GM23338 (cell line): Measurements from ENCODE around the gene CD7. TPM values are rescaled to one million over a fixed set of nuclear protein-coding genes. Genes with fewer than 3 reads are reported as not detected.

ENCODE experiments used
- ATAC-seq: fragments of 200-7000 bp; cut with Tn5 transposase; 3 replicates; pipeline ENCODE4 v1.9.1; 2020
- DNase-seq: peaks from one replicate; pipeline ENCODE4 v3.0.0-alpha.2; 2015; ENCODE audit warnings: low spot score
- H2AFZ ChIP-seq: fragments of 200-600 bp; sonication (generic); 2 replicates; pipeline ENCODE4 v1.8.0; 2016; ENCODE audit warnings: antibody characterized with exemption, mild to moderate bottlenecking, moderate library complexity
- H3F3A ChIP-seq: fragments of 200-600 bp; sonication (generic); replicated peaks from 2 replicates; pipeline ENCODE4 v1.8.0; 2017; ENCODE audit warnings: antibody characterized with exemption, mixed run types, low read depth
- H3K27ac ChIP-seq: fragments of 200-600 bp; sonication (generic); 2 replicates; pipeline ENCODE4 v1.6.1; 2016; ENCODE audit warnings: low read depth
- H3K27me3 ChIP-seq: fragments of 200-600 bp; sonication (generic); 2 replicates; pipeline ENCODE4 v1.8.0; 2016; ENCODE audit warnings: mild to moderate bottlenecking, mixed run types, moderate library complexity; ENCODE audit not compliant: insufficient read depth
- H3K36me3 ChIP-seq: fragments of 200-600 bp; sonication (generic); 2 replicates; pipeline ENCODE4 v1.8.0; 2016; ENCODE audit warnings: mild to moderate bottlenecking; ENCODE audit not compliant: insufficient read depth
- H3K4me1 ChIP-seq: fragments of 200-600 bp; sonication (generic); 2 replicates; pipeline ENCODE4 v1.8.0; 2016; ENCODE audit warnings: mild to moderate bottlenecking, moderate library complexity; ENCODE audit not compliant: insufficient read depth
- H3K4me2 ChIP-seq: fragments of 200-600 bp; sonication (generic); 2 replicates; pipeline ENCODE4 v1.7.1; 2017; ENCODE audit warnings: mixed run types
- H3K4me3 ChIP-seq: fragments of 200-600 bp; sonication (generic); 2 replicates; pipeline ENCODE4 v1.6.1; 2016; ENCODE audit warnings: mixed run types
- H3K79me2 ChIP-seq: fragments of 200-600 bp; sonication (generic); replicated peaks from 2 replicates; pipeline ENCODE4 v1.8.0; 2017; ENCODE audit warnings: mild to moderate bottlenecking; ENCODE audit not compliant: insufficient read depth
- H3K9me2 ChIP-seq: fragments of 200-600 bp; sonication (generic); 2 replicates; pipeline ENCODE4 v1.8.0; 2017; ENCODE audit not compliant: insufficient read depth
- H4K20me1 ChIP-seq: fragments of 200-600 bp; sonication (generic); replicated peaks from 2 replicates; pipeline ENCODE4 v1.8.0; 2017; ENCODE audit warnings: mild to moderate bottlenecking; ENCODE audit not compliant: insufficient read depth
- H3K27ac Mint-ChIP-seq: 2 replicates; pipeline ENCODE4 v1.8.0; 2020; ENCODE audit warnings: inconsistent platforms, mild to moderate bottlenecking, moderate library complexity, mixed read lengths
- H3K27me3 Mint-ChIP-seq: 3 replicates; pipeline ENCODE4 v1.8.0; 2022; ENCODE audit warnings: low read depth, mild to moderate bottlenecking, moderate library complexity, mixed read lengths, inconsistent platforms; ENCODE audit not compliant: insufficient read depth, poor library complexity
- H3K36me3 Mint-ChIP-seq: 3 replicates; pipeline ENCODE4 v1.8.0; 2021; ENCODE audit warnings: low read depth, mild to moderate bottlenecking, inconsistent platforms, moderate library complexity, mixed read lengths
- H3K4me1 Mint-ChIP-seq: 3 replicates; pipeline ENCODE4 v1.8.0; 2020; ENCODE audit warnings: mild to moderate bottlenecking, inconsistent platforms, mixed read lengths
- H3K4me3 Mint-ChIP-seq: 3 replicates; pipeline ENCODE4 v1.8.0; 2021; ENCODE audit warnings: moderate library complexity, mild to moderate bottlenecking, inconsistent platforms, mixed read lengths
- H3K9me3 Mint-ChIP-seq: 3 replicates; pipeline ENCODE4 v1.8.0; 2020; ENCODE audit warnings: moderate library complexity, mild to moderate bottlenecking, inconsistent platforms, mixed read lengths
- CREB1 ChIP-seq: fragments of 250-450 bp; sonication (Bioruptor Pico); IDR thresholded peaks from 2 replicates; pipeline ENCODE4 v1.5.0; 2020; ENCODE audit warnings: low read depth, mild to moderate bottlenecking, moderate library complexity
- ETS1 ChIP-seq: IDR thresholded peaks from 2 replicates; pipeline ENCODE4 v1.6.1; 2016; ENCODE audit warnings: antibody characterized with exemption
- EZH2 ChIP-seq: fragments of 200-600 bp; sonication (generic); IDR thresholded peaks from one replicate; pipeline ENCODE4 v1.8.0; 2017; ENCODE audit warnings: antibody characterized with exemption, mild to moderate bottlenecking, low read depth; ENCODE audit not compliant: unreplicated experiment
- EZH2phosphoT487 ChIP-seq: fragments of 200-600 bp; sonication (generic); IDR thresholded peaks from one replicate; pipeline ENCODE4 v1.8.1; 2018; ENCODE audit warnings: antibody characterized with exemption; ENCODE audit not compliant: unreplicated experiment
- JUNB ChIP-seq: IDR thresholded peaks from one replicate; pipeline ENCODE4 v1.6.1; 2016; ENCODE audit warnings: antibody characterized with exemption; ENCODE audit not compliant: unreplicated experiment
- POLR2AphosphoS5 ChIP-seq: IDR thresholded peaks from 2 replicates; pipeline ENCODE4 v1.6.1; 2016; ENCODE audit warnings: antibody characterized with exemption, low read depth
- REST ChIP-seq: IDR thresholded peaks from one replicate; pipeline ENCODE4 v1.6.1; 2018; ENCODE audit warnings: antibody characterized with exemption; ENCODE audit not compliant: unreplicated experiment
- STAT1 ChIP-seq: IDR thresholded peaks from one replicate; pipeline ENCODE4 v1.6.1; 2016; ENCODE audit warnings: antibody characterized with exemption; ENCODE audit not compliant: unreplicated experiment
- ZNF114 ChIP-seq: fragments of 250-450 bp; sonication (Bioruptor Pico); IDR thresholded peaks from 2 replicates; pipeline ENCODE4 v1.5.0; 2020; ENCODE audit warnings: mild to moderate bottlenecking, moderate library complexity
- ZNF331 ChIP-seq: fragments of 250-450 bp; sonication (Bioruptor Pico); IDR thresholded peaks from 2 replicates; pipeline ENCODE4 v1.5.0; 2020; ENCODE audit warnings: low read depth, mild to moderate bottlenecking, moderate library complexity
- ZNF462 ChIP-seq: fragments of 250-450 bp; sonication (Bioruptor Pico); IDR thresholded peaks from 2 replicates; pipeline ENCODE4 v1.5.0; 2020; ENCODE audit warnings: mild to moderate bottlenecking, moderate library complexity
- polyA plus RNA-seq: library from polyadenylated mRNA; unstranded; fragments of >200 nt; fragmentation: Nextera tagmentation; extraction: Ambion mirVana; gene quantifications from 2 replicates; pipeline ENCODE4 v1.2.1, GENCODE V29; 2016
- total RNA-seq: library from RNA; depleted of rRNA; stranded (reverse); fragments of >200 nt; shearing (Covaris generic); gene quantifications from 2 replicates; pipeline ENCODE4 v1.2.3, GENCODE V29; 2014
- TF ChIP-seq, protein P1 (sequence below), 2 experiments: fragments of 200-600 bp in 1 of 2; sonication (generic) in 1 of 2; conservative IDR thresholded peaks; 2 replicates each; pipeline versions ENCODE4 v1.5.1 to v1.6.1; 2016 to 2017; ENCODE audit warnings: antibody characterized with exemption in 2 of 2, low read depth in 2 of 2, mild to moderate bottlenecking in 2 of 2, moderate library complexity in 1 of 2

CD7 gene
- total and polyA plus RNA-seq, 2 experiments from 2014 or later = 0.42 to 0.44 TPM

GRCh38 chr17:82301300-82301915, 16.0 kb downstream of the CD7 start:
- peaks cover 2% of the 10 kb centered on the region for H3F3A ChIP-seq
- H4K20me1 ChIP-seq = no peaks in the 10 kb centered on the region
- DNase-seq (no peak), ATAC-seq (no peak)
- Mint-ChIP-seq H3K27ac (no peak overlapping the region), H3K36me3 (no peaks in the 10 kb centered on the region; the same call in 2 of the 3 replicates), H3K4me1 (peaks cover 15% of the 10 kb centered on the region), H3K27me3 (peaks cover 12% of the 10 kb centered on the region), H3K9me3 (no peaks in the 10 kb centered on the region), H3K4me3 (no peak overlapping the region)
- H3K9me2 ChIP-seq = no peaks in the 10 kb centered on the region
- H3K27me3 ChIP-seq = no peaks in the 10 kb centered on the region
- TF ChIP-seq ETS1 (no peak), EZH2phosphoT487 (no peak), JUNB (no peak), ZNF462 (CRISPR knock-in tag) (no peak), ZNF114 (CRISPR knock-in tag) (no peak), REST (no peak), EZH2 (no peak), ZNF331 (CRISPR knock-in tag) (no peak), POLR2AphosphoS5 (no peak), STAT1 (no peak), CREB1 (CRISPR knock-in tag) (no peak)
- TF ChIP-seq, protein P1, sequence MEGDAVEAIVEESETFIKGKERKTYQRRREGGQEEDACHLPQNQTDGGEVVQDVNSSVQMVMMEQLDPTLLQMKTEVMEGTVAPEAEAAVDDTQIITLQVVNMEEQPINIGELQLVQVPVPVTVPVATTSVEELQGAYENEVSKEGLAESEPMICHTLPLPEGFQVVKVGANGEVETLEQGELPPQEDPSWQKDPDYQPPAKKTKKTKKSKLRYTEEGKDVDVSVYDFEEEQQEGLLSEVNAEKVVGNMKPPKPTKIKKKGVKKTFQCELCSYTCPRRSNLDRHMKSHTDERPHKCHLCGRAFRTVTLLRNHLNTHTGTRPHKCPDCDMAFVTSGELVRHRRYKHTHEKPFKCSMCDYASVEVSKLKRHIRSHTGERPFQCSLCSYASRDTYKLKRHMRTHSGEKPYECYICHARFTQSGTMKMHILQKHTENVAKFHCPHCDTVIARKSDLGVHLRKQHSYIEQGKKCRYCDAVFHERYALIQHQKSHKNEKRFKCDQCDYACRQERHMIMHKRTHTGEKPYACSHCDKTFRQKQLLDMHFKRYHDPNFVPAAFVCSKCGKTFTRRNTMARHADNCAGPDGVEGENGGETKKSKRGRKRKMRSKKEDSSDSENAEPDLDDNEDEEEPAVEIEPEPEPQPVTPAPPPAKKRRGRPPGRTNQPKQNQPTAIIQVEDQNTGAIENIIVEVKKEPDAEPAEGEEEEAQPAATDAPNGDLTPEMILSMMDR (conservative IDR thresholded peaks at IDR 0.05; ENCODE audit: low read depth in 2 of 2) = no peak
- no peak overlapping the region for H3K4me3 ChIP-seq
- H2AFZ ChIP-seq = no peak overlapping the region
- H3K27ac ChIP-seq = no peak overlapping the region
- no peaks in the 10 kb centered on the region for H3K36me3 ChIP-seq
- no peaks in the 10 kb centered on the region for H3K79me2 ChIP-seq
- no peak overlapping the region for H3K4me2 ChIP-seq
- no peaks in the 10 kb centered on the region for H3K4me1 ChIP-seq
